Left ventricle myocardium superior (tissue), 1 donor: ENCODE data around the gene MYLK3. TPM values are rescaled to one million over a fixed set of nuclear protein-coding genes. Genes with fewer than 3 reads are reported as not detected.

Experiments
- ATAC-seq: fragments of 200-7000 bp; cut with Tn5 transposase; one replicate; pipeline ENCODE4 v1.9.1; 2020; ENCODE audit warnings: mild to moderate bottlenecking, moderate library complexity
- DNase-seq: peaks from one replicate; pipeline ENCODE4 v3.0.0-alpha.2; 2020
- intact Hi-C: fragments of 100-400 bp; cut with micrococcal nuclease; formaldehyde crosslinking; loops from one replicate; pipeline ENCODE4 v1.11.0; 2022
- total RNA-seq: library from RNA; stranded (reverse); fragmentation: NEBNext Ultra II Directional; extraction: Animal tissue kit (Norgen Biotek cat#: 25700); gene quantifications from one replicate; pipeline ENCODE4 v1.2.1, GENCODE V29; 2021
- donor health status: DM: no; HTN: yes; CAD: no; lungs with severe emphysema.

The MYLK3 gene
- total RNA-seq, 1 donor from 2014 or later: 274 TPM

DNA sequence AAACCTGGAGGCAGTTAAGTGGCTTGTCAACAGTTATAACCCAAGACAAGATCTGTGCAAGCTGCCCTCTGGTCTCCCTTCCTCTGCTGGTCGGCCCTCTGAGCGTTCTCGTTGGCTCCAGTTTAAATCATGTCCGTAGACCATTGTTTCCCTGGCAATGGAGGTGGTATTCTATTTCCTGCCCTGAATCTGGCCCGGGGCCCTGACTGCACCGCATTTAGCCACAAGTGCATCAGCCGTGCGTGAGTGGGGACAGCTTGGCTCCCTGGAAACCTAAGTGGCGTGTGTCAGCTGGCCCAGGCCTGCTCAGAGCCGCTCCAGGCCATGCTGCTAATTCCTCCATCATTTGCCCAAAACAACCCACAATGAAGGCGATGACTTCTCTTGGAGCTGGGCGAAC is 15.0 kb upstream of the MYLK3 start:
- peak; percentile 90 for DNase-seq
- peak; percentile 89 for ATAC-seq
- intact Hi-C loops: no loop called here

DNA sequence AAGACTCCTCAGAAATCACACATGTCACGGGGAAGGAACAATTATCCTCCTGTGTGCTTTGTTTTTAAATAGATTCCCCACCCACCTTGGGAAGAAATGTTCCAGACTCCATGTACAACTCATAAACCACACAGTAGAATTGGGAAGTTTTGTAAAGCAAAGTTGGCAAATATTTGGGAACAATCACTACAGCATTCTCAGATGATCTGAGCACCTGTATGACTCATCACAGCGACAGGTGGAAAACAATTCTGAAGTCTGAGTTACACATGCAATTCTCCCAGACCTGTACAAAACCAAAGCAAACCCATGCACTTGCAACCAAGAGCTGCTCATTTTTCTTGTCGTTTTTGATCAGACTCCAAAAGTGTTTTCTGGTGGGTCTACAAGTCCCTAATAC is 14.4 kb upstream of the MYLK3 start:
- no peak for ATAC-seq
- intact Hi-C loops: no loop called here
- no peak for DNase-seq

DNA sequence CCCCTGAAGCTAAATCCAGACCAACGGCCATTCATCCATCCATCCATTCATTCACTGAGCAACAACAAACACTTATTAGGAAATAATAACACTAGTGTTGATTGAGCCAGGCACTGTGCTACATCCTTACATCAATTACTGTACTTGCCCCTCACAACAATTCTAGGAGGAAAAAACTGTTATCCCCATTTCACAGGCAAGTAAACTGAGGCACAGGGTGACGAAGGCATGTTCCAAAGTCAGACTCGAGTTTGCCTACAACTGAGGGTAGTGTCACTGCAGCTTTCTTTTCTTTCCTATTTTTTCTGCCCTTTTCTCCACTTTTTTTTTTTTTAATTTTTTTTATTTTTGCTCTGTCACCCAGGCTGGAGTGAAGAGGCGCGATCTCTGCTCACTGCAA is 11.2 kb upstream of the MYLK3 start:
- ATAC-seq (no peak), DNase-seq (no peak)
- intact Hi-C loops: no loop called here

DNA sequence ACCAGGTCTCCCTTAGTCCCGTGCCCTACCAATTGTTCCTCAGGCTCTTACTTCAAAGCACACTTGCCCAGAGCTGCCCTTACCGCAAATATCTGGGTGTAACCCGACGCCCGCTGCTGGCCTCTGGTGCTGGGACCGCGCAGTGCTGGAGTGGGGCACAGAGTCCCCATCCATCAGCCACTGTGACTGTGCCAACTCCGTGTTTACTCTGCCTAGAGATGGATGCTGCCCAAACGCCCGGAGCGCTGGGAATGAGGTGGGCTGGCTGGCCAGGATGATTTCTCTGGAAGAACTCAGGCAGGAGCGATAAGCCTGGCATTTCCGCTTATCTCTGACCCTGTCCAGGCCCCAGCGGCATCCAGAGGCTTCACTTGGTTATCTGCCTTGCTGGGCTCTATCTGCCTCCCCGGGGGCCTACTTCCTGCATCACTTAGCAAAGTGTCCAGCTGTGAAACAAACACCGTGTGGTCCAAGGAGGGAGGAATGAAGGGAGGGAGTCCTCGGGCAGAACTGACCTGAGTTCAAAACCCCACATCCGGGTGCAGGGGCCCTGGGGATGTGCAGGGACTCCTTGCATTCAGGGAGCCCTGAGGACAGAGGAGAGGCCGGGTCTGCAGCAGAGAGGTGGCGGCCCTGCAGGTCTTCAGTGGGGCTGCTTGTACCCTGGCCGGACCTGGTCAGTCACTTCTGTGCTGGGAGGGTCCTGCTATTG is 9.4 kb upstream of the MYLK3 start:
- peak; percentile 85 for ATAC-seq
- peak; percentile 90 for DNase-seq
- intact Hi-C loops: no loop called here

DNA sequence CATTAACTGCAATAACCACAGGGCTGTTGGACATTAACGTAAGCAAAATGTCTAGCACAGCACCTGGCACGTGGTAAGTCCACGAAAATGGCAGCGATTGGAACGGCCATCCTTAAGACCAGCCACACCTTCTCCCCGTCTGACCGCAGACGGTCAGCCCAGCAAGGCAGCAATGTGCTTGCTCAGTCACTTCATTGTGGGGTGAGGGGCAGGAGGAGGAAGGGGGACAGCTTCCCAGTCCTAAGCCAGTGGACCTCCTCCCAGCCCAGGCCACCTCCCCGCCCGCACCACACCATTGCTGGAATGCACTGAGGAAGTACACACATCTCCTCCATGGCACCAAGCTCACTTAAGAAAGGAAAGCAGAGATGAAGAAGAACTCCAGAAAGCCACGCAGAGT is 8.6 kb upstream of the MYLK3 start:
- no peak for DNase-seq
- peak; percentile 27 for ATAC-seq
- intact Hi-C loops: no loop called here

DNA sequence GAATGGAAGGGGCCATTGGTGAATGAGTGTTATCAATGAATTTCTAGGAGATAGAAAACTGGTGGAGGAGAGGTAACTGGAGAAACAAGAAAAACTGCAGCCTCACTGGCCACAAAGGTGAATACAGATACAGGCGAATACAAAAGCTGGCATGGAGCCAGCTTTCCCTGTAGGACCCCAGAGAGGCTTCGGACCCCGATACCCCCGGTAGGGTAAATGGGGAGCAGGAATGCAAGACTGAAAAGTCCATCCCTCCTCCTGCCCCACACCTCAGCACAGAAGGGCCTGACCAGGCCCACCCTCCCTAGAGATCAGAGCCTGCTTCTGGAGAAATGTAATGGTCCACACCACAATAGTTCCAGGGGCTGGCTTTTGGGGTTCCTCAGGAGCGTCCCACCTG is 4.9 kb upstream of the MYLK3 start:
- intact Hi-C loops: no loop called here
- ATAC-seq (no peak), DNase-seq (no peak)

DNA sequence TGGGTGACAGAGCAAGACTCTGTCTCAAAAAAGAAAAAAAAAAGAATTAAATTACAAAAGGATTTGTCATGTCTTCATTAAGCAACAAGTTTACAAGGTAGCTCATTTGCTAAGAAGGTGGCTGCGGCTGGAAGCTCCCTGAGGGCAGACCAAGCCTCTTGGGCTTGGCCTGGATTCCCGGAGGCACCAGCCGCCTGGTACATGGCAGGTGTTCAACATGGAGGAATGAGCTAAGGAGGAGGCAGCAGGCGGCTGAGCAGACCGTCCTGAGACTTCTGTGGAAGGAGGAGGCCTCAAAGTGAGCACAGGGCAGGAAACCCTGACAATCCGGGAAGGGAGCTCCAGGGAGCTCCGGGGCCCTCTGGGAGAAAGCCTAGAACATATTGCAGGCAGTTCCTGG is 3.2 kb upstream of the MYLK3 start:
- ATAC-seq: no peak
- no peak for DNase-seq
- intact Hi-C loops: no loop called here

DNA sequence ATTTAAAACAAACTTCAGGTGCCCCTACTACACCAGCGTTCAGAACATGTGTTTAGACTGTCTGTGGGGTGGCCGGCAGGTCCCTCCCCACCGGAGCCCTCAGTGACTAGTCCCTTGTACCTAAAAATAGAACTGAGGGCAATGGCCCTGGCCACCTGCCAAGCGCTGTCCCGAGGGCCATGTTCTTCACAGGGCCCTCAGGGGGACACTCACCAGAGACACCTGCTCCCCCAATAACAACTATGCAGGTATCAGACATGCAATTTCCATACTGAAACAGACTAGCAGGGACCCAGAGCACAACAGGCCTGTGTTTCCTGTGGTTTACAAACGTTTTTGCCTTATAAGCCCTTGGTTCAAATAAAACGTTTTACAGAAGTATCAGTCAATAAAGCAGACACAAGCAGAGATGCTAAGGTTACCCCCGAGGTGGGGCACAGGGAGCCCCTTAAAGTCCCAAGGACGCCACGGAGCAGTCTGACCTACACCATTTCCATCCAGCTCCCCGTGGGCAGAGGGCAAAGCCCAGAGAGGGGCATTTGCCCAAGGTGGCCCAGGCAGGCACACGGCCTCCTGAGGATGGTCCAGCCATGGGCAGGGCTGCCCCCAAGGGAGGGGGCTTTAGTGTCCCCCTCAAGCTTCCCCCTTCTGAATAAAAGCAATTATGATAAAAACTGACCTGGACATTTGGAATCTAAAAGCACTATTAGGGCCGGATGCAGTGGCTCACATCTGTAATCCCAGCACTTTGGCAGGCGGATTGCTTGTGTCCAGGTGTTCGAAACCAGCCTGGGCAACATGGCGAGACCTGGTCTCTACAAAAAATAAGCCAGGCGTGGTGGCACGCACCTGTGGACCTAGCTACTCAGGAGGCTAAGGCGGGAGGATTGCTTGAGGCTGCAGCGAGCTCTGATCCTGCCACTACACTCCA is 896 bp upstream of the MYLK3 start:
- ATAC-seq: peak; percentile 62
- intact Hi-C loops: no loop called here
- DNase-seq: peak; percentile 90

DNA sequence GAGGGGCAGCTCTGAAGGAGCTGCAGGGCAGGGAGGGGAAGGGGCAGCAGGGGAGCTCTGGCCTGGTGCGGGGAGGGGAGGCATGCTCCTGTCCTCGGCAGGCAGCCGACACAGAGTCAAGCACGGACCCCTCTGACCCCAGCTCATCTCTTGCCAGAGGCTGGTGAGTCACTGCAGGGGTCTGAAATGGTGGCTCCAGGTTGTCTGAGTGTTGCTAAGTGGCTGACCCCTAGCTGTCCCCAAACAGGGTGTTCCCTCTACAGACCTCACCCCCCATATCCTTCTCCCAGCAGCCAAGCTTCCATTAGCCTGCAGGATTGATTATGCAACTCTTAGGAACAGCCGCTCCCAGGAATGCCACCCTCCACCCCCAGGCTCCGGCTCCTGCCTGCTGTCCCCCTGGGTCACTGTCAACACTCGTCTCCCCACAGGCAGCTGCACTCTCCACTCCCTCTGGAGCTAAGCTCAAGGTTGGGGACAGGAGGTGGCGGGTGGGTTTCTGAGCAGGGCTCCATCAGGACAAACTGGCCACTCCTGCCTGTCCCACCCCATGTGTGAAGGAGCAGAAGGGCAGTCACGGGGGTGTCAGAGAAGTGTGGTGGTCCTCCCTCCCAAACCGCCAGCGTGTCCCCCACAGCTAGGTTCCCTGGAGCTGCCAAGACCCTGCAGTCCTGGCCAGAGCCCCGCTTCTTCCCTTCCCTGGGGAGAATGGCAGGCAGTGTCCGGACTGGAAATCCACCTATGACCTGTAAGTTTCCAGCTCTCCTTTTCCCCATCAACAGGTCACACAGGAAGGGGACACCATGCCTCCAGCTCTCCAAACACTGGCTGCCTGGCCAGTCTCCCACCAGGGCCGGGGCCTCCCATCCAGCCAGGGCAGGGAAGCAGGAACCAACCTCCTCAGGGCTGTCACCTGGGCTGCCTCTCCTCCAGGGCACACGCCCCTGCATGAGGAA is 1.0 kb downstream of the MYLK3 start:
- peak; percentile 78 for DNase-seq
- peak; percentile 60 for ATAC-seq
- intact Hi-C loops: no loop called here

DNA sequence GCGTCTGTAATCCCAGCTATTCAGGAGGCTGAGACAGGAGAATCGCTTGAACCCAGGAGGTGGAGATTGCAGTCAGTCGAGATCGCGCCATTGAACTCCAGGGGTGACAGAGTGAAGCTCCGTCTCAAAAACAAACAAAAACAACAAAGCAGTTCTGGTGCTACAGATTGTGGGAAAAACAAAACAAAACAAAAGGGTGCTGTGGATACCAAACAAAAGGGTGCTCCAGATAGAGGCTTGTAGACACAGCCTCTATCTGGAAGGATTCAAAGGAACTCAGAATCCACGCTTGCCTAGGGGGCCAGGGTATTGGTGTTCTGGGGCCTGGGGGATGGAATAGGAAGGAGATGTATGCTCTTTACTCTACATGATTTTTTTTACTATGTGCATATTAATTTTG is 2.5 kb downstream of the MYLK3 start:
- no peak for ATAC-seq
- no peak for DNase-seq
- intact Hi-C loops: no loop called here

DNA sequence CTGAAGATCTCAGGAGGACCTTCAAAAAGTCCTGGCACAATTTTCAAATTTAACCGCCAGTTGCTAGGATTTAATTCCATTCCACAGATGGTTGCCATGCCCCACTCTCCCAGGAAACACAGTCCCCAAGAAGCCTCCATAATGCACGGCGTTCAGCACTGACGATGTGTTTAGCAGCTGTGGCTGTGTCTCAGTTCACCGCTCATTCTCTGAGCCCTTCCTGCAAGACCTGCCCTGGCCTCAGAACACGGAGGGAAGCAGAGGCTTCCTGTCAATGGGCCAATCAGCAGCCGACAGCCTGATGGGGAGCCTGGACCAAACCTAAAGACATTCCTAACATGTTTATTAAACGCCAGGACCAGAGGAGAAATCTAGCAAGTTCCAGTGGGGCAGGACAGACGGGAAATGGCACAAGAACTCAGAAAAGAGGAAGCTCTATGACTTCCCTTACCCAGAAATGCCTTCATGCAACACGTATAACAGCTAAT is 4.9 kb downstream of the MYLK3 start:
- intact Hi-C loops: no loop called here
- peak; percentile 9 for ATAC-seq
- DNase-seq: peak; percentile 68

DNA sequence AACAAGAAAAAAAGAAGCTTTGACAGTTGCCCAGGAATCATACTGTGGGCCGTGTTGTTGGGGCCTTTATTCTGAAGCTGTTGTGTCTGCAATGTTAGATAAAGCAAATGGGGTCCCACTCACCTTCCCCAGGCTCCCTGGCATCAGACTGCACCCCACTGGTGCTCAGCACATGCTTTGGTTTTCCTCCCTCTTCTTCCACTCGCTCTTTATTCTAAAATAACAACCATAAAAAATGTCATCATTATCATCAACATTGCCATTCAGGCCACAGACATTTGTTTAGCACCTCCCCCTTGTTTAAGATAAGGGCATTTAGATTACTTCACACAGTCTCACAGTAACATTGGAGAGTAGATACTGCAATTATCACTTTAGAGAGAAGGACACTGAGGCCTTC is 8.2 kb downstream of the MYLK3 start:
- ATAC-seq (no peak), DNase-seq (no peak)
- intact Hi-C loops: no loop called here

DNA sequence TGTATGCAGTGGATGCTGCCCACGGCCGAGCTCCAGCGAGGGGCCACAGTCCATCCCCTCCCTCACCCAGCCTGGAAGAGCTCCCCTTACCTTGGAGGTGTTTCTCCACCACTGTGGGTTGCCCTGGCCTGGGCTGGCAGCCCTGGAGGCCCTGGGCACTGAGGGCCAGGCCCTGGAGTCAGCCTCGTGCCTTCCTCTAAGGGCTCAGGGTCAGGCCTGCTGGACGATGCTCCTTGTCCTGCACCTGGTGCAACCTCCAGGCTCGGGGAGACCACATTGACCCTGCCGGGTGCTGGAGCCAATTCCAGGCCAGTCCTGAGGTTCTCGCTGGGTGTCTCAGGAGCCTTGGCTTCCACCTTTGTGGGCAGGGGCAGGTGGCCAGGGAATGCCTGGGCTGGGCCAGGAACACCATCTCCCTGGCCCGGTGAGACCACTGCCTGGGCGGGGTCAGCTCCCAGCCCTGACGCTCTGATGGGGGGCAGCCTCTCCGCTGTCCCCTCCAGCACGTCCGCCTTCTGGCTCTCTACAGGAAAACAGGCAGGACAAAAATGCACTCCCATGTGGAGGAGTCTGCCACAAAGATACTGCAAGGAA is 10.4 kb downstream of the MYLK3 start:
- ATAC-seq (no peak), DNase-seq (no peak)
- intact Hi-C loops: no loop called here

DNA sequence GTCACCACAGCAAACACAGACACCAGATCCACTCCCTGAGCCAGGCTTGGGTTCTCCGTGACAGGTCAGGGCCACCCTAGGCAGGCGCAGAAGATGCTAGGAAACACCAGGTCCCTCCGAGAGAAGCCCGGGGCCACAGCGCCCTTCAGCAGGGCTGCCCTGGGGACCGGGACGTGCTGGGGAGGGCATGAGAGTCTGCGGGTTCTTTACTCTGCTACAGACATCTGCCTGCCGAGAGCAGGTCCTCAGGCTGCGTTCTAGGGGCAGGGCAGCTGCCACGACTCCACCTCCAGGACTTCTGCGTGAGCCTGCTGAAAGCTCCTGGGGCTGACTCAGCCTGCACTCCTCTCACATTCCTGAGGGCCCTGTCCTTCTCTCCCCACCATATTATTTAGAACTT is 11.4 kb downstream of the MYLK3 start:
- DNase-seq (no peak), ATAC-seq (no peak)
- intact Hi-C loops: no loop called here

DNA sequence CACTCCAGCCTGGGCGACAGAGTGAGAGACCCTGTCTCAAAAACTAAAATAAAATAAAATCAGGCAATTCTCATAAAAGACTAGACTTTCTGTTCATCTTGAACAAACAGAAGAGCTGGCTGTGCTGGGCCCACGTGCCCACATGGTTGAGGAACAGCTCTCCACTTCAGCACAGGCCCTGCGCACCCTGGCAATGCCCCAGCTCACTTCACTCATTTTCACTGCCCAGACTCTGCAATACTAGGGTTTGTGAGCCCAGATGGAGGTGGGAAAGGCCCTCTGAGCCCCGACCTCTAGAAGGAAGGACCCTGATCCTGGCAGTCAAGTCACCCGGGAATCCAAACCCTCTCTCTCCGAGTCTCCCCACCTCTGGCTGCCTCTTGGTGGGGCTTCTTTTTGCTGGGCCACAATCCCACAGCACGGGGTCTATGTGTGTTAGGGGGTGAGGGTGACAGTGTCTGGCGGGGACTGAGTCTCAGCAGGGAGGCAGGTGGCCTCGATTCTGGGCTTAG is 14.8 kb downstream of the MYLK3 start:
- ATAC-seq (peak; percentile 33), DNase-seq (peak; percentile 52)
- intact Hi-C loops: no loop called here

DNA sequence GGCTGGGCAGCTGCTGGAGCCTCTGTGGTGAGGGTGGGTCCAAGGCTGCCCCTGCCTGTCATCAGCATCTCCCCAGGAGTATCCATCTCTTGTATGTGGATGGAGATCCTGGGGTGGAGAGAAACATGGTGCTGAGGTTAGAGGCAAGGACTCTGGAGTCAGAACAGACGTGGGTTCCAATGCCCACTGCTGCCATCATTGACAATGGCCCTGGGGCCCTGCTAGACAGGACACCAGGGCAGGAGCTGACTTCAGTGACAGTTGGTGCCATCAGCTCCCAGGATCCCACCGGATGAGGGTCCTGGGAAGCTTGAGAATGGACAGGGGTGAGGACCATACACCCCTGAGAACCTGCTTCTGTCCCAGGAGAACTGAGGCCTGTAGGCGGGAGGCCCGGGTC is 15.6 kb downstream of the MYLK3 start:
- intact Hi-C loops: no loop called here
- no peak for DNase-seq
- ATAC-seq: no peak

DNA sequence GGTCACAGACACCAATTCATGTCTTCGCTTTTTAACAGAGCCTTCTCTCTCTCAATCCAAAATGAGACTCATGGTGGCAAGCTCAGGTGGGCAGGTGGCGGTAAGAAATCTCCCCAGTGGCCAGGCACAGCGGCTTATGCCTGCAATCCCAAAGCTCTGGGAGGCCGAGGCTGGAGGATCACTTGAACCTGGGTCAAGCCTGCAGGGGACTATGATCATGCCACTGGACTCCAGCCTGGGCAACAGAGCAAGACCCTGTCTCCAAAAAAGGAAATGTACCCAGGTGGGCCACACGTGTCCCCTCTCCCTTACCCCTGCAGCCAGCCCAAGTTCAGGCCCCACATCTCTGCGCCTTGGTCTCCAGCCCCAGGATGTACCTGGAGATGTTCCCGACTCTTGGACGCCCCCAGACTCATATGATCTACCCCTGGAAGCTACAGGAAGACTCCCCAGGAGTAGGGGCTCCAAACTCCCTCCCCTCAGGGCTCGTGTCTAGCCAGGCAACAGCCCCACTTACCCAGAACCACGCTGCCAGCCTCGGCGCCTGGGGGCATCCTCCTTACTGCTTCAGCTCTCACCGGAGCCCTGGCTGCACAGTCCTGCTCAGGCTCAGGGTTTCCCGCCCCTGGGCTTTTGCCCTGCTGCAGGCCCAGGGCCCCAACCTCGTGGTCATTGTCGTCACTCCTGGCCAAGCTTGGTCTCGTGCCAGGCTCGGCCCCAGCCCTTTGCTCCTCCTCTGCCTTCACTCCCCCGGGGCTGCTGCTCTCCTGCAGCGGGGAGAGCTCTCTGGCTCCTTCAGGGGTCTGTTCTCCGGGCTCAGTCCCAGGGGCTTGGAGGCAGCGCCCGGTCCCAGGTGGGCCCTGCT is 16.2 kb downstream of the MYLK3 start:
- DNase-seq (peak; percentile 72), ATAC-seq (peak; percentile 59)
- intact Hi-C loops: no loop called here
